ENCODE results near the gene HDHD2.
"Not testable (repeated sequence)": the region's sequence is repeated elsewhere in the genome, so short reads cannot be mapped to it uniquely, and the experiment has no call there.

Gene HDHD2

GRCh38 chr18:47150029-47150823, at the start of gene HDHD2:
Gene HDHD2, minus strand, starts transcription at chr18:47150500. Its CDS starts 14,061 bp downstream, at chr18:47136439.
- DNase-seq (ENCODE audit: low spot score) = peak; percentile 74

- not testable (repeated sequence) for DNase-seq (ENCODE audit: low spot score)
Observed at GRCh38 chr18:47195961-47196360, 45.7 kb upstream of the HDHD2 start.

DNA sequence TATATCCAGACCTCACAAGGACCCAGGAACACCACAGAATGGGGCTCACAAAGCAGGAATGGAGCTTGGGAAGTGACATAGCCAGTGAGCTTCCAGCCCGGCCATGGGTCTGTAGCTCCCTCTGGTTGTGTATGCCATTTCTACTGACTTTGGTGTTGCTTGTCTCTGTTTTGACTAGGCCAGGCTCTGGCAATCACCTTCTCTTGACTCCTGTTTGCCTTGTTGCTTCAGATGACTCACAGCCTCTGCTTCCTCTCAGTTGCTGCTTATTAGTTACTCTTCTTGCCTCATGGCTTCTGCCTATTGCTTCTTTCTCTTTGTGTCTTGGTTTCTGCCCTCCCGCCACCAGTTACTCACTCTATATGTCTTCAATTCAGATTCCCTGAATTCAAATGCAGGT, 41.7 kb upstream of the HDHD2 start:
- no peak for DNase-seq (ENCODE audit: low spot score)

DNA sequence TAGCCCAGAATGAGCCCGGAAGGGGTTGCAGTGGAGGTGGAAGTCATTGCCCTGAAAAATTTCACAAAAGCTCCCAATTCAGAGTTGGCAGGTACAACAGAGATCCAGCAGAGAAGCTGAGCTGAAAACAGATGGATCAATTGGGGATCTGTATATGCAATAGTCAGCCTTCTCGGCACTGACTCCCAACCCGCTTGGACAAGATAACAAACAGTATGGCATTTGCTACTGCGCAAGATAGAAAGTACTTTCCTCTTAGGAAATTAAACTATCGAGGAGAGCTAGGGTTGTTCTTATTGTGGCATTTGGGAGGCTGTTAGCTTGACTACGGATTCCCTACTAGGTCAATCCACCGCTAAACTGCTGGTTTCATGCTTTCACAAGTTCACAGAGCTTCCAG, 37.4 kb upstream of the HDHD2 start:
- DNase-seq (ENCODE audit: low spot score) = no peak

DNA sequence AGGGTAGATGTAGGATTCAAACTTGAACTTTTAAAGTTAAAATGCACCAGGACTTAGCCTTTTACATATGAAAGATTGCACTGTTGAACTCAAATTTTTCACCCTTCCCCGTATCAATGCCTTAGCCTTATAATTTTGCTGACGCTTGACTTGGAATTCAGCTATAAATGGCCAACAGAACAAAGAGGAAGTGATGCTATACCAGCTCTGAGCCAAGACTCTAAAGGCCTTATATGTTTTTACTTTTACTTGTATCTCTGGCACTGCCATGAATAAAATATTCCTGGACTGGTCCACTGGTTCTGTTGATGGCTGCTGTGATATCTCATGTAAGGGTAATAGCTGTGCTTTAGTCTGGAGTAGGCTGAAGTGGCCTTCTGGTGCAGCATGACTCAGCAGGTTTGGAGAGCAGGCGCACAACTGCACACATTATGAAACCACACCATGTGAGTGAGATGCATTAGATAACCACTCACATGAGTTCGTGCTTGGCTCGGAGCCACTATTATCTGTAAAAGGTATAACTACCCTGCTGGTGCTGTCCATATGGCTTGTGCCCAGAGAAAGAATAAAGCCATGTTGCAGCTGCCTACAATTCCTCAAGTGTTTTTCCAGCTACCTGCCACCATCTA, 34.2 kb upstream of the HDHD2 start:
- peak; percentile 56 for DNase-seq (ENCODE audit: low spot score)

GRCh38 chr18:47182156-47182555, 31.9 kb upstream of the HDHD2 start:
- not testable (repeated sequence) for DNase-seq (ENCODE audit: low spot score)

GRCh38 chr18:47180765-47181164, 30.5 kb upstream of the HDHD2 start:
- no peak for DNase-seq (ENCODE audit: low spot score)

GRCh38 chr18:47179520-47179919, 29.2 kb upstream of the HDHD2 start:
- DNase-seq (ENCODE audit: low spot score) = no peak

DNA sequence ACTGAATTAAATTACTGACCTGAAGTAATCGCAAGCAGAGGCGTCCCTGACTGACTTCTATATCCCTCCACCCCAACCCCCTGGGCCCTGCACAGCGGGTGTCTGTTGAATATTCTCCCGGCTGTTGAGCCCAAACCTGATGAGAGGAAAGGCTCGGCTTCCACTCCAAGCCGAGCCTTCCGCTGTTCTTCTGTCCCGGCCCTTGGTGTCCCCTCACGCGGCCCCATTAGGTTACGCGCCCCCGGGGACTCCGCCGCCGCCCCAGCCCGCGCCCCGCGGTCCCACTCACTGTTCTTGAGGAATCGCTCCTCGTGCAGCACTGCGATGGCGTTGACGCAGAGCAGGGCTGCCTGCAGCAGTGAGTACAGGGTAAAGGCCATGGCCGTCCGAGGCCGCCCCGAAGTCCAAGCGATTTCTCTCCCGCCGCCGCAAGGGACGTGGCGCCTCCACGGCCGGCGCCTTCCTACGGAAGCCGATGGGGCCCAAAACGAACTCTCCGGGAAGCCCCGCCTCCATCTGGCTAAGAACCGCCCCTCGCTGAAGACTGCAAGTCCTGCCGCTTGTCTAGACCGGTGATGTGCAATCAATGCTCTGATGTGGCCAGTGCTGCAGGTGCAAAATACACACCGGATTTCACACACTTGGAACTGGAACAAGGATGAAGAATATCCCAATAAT, 25.7 kb upstream of the HDHD2 start, which contains the start of gene IER3IP1:
Gene IER3IP1 (minus strand): TSS at position 467 of the 678 bp plus-strand sequence. CDS start 87 bp downstream, at position 380.
- peak; percentile 89 for DNase-seq (ENCODE audit: low spot score)

- DNase-seq (ENCODE audit: low spot score) = no peak
Observed at GRCh38 chr18:47175283-47175897, 25.1 kb upstream of the HDHD2 start.

DNA sequence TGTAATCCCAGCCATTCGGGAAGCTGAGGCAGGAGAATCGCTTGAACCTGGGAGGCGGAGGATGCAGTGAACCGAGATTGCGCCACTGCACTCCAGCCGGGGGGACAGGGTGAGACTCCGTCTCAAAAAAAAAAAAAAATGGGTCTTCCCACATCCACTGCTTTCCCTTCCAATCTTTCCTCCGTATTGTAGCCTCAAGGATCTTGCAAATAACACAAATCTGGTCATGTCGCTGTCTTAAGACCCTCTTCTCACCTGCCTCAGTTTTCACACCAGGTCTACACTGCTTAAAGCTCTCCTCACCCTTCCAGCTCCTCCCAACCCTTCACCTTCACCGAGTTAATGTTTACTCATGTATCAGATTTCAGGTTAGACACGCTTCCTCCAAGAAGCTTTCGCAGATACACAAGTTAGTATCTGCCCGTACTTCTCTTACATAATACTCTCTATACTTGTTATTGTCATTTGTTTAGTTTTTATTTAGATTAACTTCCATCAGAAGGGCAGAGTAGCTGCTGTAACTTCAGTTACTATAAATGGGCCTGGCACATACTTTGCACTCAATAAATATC, 24.3 kb upstream of the HDHD2 start:
- no peak for DNase-seq (ENCODE audit: low spot score)

GRCh38 chr18:47172476-47172875, 22.2 kb upstream of the HDHD2 start:
- no peak for DNase-seq (ENCODE audit: low spot score)

- no peak for DNase-seq (ENCODE audit: low spot score)
Observed at GRCh38 chr18:47168913-47169312, 18.6 kb upstream of the HDHD2 start.

DNA sequence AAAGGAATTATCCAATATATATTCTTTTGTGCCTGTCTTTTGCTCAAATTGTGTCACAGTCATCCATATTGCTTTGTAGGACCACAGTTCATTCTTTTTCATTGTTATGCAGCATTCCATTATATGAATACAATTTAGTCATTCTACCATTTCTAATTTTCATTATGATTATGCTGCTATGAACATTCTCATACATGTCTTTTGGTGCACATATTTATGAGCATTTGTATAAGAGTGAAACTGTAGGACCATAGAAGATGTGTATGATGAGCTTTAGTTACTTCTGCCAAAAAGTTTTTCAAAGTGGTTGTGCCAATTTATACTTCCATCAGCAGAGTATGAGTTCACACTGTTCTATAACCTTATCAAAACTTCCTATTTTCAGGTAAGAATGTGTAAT, 18.2 kb upstream of the HDHD2 start:
- DNase-seq (ENCODE audit: low spot score) = no peak

- no peak for DNase-seq (ENCODE audit: low spot score)
Observed at GRCh38 chr18:47166294-47166693, 16.0 kb upstream of the HDHD2 start.

GRCh38 chr18:47163241-47163640, 12.9 kb upstream of the HDHD2 start:
- peak; percentile 22 for DNase-seq (ENCODE audit: low spot score)

GRCh38 chr18:47160256-47160655, 10.0 kb upstream of the HDHD2 start:
- DNase-seq (ENCODE audit: low spot score) = no peak

DNA sequence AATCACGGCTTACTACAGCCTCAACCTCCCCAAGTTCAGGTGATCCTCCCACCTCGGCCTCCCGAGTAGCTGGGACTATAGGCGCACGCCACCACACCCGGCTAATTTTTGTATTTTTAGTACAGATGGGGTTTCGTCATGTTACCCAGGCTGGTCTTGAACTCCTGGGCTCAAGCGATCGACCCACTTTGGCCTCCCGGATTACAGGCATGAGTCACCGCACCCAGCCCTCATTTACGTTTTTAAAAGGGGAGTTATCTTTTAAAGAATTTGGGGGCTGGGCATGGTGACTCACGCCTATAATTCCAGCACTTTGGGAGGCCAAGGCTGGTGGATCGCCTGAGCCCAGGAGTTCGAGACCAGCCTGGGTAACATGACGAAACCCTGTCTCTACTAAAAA, 8.1 kb upstream of the HDHD2 start:
- not testable (repeated sequence) for DNase-seq (ENCODE audit: low spot score)

DNA sequence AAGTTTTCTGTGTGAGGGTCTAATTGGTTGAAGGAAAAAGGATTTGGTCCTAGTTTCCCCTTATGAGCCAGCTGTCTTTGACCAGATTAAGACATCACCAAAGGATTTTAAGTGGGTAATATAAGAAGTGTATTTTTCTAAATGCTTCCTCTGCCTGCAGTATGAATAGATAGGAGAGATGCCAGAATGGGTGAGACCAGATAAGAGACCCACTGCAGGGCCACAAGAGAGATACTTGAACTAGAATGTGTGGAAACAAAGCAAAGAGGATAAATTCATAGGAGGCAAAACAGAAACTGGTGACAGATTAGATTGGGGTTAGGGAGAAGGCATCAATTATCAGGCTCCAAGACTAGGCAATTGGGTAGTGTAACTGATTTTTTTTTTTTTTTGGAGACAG, 1.1 kb upstream of the HDHD2 start:
- DNase-seq (ENCODE audit: low spot score) = peak; percentile 8

- DNase-seq (ENCODE audit: low spot score) = peak; percentile 15
Observed at GRCh38 chr18:47150824-47151366, 595 bp upstream of the HDHD2 start.

- DNase-seq (ENCODE audit: low spot score) = no peak
Observed at GRCh38 chr18:47149457-47150028, 757 bp downstream of the HDHD2 start.
